ENCODE data around the gene THSD7A.

Gene THSD7A

DNA sequence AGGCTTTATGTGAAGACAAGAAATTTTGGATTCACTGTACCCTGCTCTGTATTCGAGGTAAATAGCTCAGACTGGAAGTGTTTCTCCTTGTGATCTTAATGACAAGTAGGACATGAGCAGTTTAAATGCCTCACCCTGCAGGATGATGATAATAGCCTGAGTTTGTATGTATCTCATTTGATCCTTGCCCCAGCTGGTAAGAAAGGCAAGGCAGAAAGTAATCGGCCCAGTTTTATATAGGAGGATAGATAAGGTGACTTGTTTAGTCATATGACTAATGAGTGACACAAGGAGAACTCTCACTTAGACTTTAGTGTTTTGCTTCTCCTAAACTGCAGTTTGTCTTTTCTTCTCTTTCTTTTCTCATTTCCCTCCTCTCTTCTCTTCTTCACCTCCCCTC lies 485.7 kb downstream of the THSD7A start:
- H3K27ac ChIP-seq (ENCODE audit: low read depth, low read length): no peak overlapping the region
- H4K12ac ChIP-seq (ENCODE audit: low read depth, low read length): no peak overlapping the region
- H3K4me2 ChIP-seq (ENCODE audit: low read length): no peak overlapping the region
- no peak overlapping the region for H2BK120ac ChIP-seq (ENCODE audit: insufficient read depth, low read length, poor library complexity)
- H3K79me2 ChIP-seq (ENCODE audit: control insufficient read depth, insufficient read depth, low read length, poor library complexity): no peaks in the 10 kb centered on the region
- no peak overlapping the region for H3K23ac ChIP-seq (ENCODE audit: low read length)
- no peak overlapping the region for H2AFZ ChIP-seq (ENCODE audit: insufficient read depth, low read length, poor library complexity)
- H3K79me1 ChIP-seq (ENCODE audit: low read length): no peaks in the 10 kb centered on the region
- no peak overlapping the region for H4K91ac ChIP-seq (ENCODE audit: low read depth, low read length)
- no peaks in the 10 kb centered on the region for H3K27me3 ChIP-seq (ENCODE audit: insufficient read depth, low read length)
- DNase-seq: no peak
- WGBS (ENCODE audit: extremely low coverage, insufficient coverage, insufficient read length): no CpG with 5 or more reads among the region's 2 CpGs
- no peak overlapping the region for H2AK5ac ChIP-seq (ENCODE audit: low read length)
- no peak overlapping the region for H3K4ac ChIP-seq (ENCODE audit: low read depth, low read length)
- no peak overlapping the region for H3K14ac ChIP-seq (ENCODE audit: low read length)
- no peak overlapping the region for H4K8ac ChIP-seq (ENCODE audit: low read depth, low read length)
- H3K36me3 ChIP-seq (ENCODE audit: control insufficient read depth in 1 of 2, insufficient read depth in 2 of 2, low read length in 2 of 2): no peaks in the 10 kb centered on the region
- H2BK5ac ChIP-seq (ENCODE audit: low read depth, low read length, poor library complexity): no peak overlapping the region
- no peak overlapping the region for H2BK12ac ChIP-seq (ENCODE audit: low read length)
- no peak overlapping the region for H3K4me3 ChIP-seq (ENCODE audit: low read depth, low read length)
- H3K9ac ChIP-seq (ENCODE audit: low read length): no peak overlapping the region
- H3K9me3 ChIP-seq (ENCODE audit: insufficient read depth, low read depth, low read length): no peaks in the 10 kb centered on the region
- H3K4me1 ChIP-seq (ENCODE audit: control insufficient read depth in 1 of 2, insufficient read depth in 2 of 2, low read length in 2 of 2): no peaks in the 10 kb centered on the region
- no peak overlapping the region for H3K18ac ChIP-seq (ENCODE audit: low read length)

DNA sequence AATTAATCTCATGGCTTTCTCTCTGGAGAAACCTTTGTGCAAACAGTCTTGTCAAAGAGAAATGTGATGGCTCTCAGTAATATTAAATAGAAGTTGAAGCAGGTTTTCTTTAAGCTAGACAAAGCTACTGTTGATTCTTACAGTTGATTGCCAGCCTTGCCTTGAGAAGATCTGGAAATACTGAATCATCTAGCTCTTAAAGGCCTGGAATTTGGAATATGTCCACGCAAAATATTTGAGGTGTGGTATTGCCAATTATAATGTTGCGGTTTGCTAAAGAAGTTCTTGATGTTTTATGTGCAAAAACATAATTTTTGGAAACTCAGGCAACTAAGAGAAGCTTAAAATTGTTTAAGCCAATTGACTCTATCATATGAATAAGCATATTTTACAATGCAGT lies 486.4 kb downstream of the THSD7A start:
- H3K4ac ChIP-seq (ENCODE audit: low read depth, low read length): no peak overlapping the region
- H3K79me2 ChIP-seq (ENCODE audit: control insufficient read depth, insufficient read depth, low read length, poor library complexity): no peaks in the 10 kb centered on the region
- H2BK12ac ChIP-seq (ENCODE audit: low read length): no peak overlapping the region
- no peak overlapping the region for H2BK120ac ChIP-seq (ENCODE audit: insufficient read depth, low read length, poor library complexity)
- H3K23ac ChIP-seq (ENCODE audit: low read length): no peak overlapping the region
- H3K18ac ChIP-seq (ENCODE audit: low read length): no peak overlapping the region
- H3K4me1 ChIP-seq (ENCODE audit: control insufficient read depth in 1 of 2, insufficient read depth in 2 of 2, low read length in 2 of 2): no peaks in the 10 kb centered on the region
- peak overlapping the region; percentile 23 for H3K4me2 ChIP-seq (ENCODE audit: low read length)
- H3K9ac ChIP-seq (ENCODE audit: low read length): no peak overlapping the region
- H3K14ac ChIP-seq (ENCODE audit: low read length): no peak overlapping the region
- WGBS (ENCODE audit: extremely low coverage, insufficient coverage, insufficient read length): no CpG with 5 or more reads among the region's 2 CpGs
- no peak overlapping the region for H2BK5ac ChIP-seq (ENCODE audit: low read depth, low read length, poor library complexity)
- H4K91ac ChIP-seq (ENCODE audit: low read depth, low read length): no peak overlapping the region
- no peak overlapping the region for H2AFZ ChIP-seq (ENCODE audit: insufficient read depth, low read length, poor library complexity)
- no peak overlapping the region for H4K8ac ChIP-seq (ENCODE audit: low read depth, low read length)
- no peaks in the 10 kb centered on the region for H3K79me1 ChIP-seq (ENCODE audit: low read length)
- H3K9me3 ChIP-seq (ENCODE audit: insufficient read depth, low read depth, low read length): no peaks in the 10 kb centered on the region
- H2AK5ac ChIP-seq (ENCODE audit: low read length): no peak overlapping the region
- H3K36me3 ChIP-seq (ENCODE audit: control insufficient read depth in 1 of 2, insufficient read depth in 2 of 2, low read length in 2 of 2): no peaks in the 10 kb centered on the region
- H4K12ac ChIP-seq (ENCODE audit: low read depth, low read length): no peak overlapping the region
- no peak overlapping the region for H3K27ac ChIP-seq (ENCODE audit: low read depth, low read length)
- peak in 1 of 2 donors; percentile 9 for DNase-seq
- H3K27me3 ChIP-seq (ENCODE audit: insufficient read depth, low read length): no peaks in the 10 kb centered on the region
- H3K4me3 ChIP-seq (ENCODE audit: low read depth, low read length): no peak overlapping the region

DNA sequence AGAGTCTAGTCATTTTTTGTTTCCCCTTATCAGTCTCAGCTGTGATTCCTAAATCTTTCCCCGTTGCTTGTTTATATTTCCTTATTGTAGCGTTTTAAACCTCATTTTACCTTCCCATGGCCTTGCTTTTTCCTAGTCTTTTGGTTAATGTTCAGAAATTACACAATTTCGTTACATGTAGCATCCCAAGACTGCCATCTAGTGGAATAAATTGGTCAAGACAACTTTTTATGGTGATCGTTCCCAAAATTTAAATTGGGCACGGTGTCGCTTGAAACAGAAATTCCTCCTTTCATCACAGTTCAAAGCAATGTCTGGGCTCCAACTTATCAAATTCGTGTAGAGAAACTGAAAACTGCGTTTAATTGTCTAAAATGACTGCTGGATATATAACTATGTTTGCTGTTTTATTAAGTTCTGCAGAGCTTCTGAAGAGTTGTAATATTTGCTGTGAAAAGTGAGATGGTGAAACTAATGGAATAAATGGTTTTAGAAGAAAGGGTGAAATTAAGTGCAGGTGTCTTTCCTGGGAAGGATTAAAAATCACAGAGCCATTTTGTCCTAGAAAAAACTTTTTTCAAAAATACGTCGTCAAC lies 488.1 kb downstream of the THSD7A start:
- Histone ChIP-seq H3K4ac (ENCODE audit: low read depth, low read length) (no peak overlapping the region), H3K9me3 (ENCODE audit: insufficient read depth, low read depth, low read length) (no peaks in the 10 kb centered on the region), H3K4me2 (ENCODE audit: low read length) (no peak overlapping the region), H4K91ac (ENCODE audit: low read depth, low read length) (no peak overlapping the region), H2AFZ (ENCODE audit: insufficient read depth, low read length, poor library complexity) (no peak overlapping the region), H3K27me3 (ENCODE audit: insufficient read depth, low read length) (no peaks in the 10 kb centered on the region), H3K79me1 (ENCODE audit: low read length) (no peaks in the 10 kb centered on the region), H2BK12ac (ENCODE audit: low read length) (no peak overlapping the region), H2BK120ac (ENCODE audit: insufficient read depth, low read length, poor library complexity) (no peak overlapping the region), H3K79me2 (ENCODE audit: control insufficient read depth, insufficient read depth, low read length, poor library complexity) (no peaks in the 10 kb centered on the region), H3K4me3 (ENCODE audit: low read depth, low read length) (no peak overlapping the region), H2AK5ac (ENCODE audit: low read length) (no peak overlapping the region), H3K27ac (ENCODE audit: low read depth, low read length) (no peak overlapping the region), H4K8ac (ENCODE audit: low read depth, low read length) (no peak overlapping the region), H4K12ac (ENCODE audit: low read depth, low read length) (no peak overlapping the region), H3K23ac (ENCODE audit: low read length) (no peak overlapping the region), H3K36me3 (ENCODE audit: control insufficient read depth in 1 of 2, insufficient read depth in 2 of 2, low read length in 2 of 2) (no peaks in the 10 kb centered on the region), H3K4me1 (ENCODE audit: control insufficient read depth in 1 of 2, insufficient read depth in 2 of 2, low read length in 2 of 2) (no peaks in the 10 kb centered on the region), H3K14ac (ENCODE audit: low read length) (no peak overlapping the region), H2BK5ac (ENCODE audit: low read depth, low read length, poor library complexity) (no peak overlapping the region), H3K9ac (ENCODE audit: low read length) (no peak overlapping the region), H3K18ac (ENCODE audit: low read length) (no peak overlapping the region)
- WGBS (ENCODE audit: extremely low coverage, insufficient coverage, insufficient read length): no CpG with 5 or more reads among the region's 10 CpGs
- peak in 1 of 2 donors; percentile 87 for DNase-seq

DNA sequence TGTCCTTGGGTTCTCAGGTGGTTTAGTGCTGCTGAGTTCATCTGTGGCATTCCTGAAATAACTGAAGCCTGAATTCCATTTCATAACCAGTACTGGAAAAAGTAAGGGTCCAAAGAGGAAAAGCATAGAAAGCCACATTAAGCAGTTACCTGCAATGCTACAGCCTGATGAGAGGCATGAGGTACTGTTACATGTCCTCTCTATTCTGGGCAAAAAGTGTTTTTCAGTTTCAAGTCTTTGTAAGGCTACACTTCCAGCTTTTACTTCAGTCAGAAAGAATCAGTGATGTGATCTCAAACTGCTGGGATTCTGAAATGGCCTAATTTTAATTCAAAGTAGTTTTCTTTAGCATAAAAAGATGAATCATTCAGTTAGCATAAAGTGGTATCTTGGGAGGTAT lies 488.9 kb downstream of the THSD7A start:
- no peak for DNase-seq
- Histone ChIP-seq H3K79me2 (ENCODE audit: control insufficient read depth, insufficient read depth, low read length, poor library complexity) (no peaks in the 10 kb centered on the region), H3K4me3 (ENCODE audit: low read depth, low read length) (no peak overlapping the region), H2AFZ (ENCODE audit: insufficient read depth, low read length, poor library complexity) (no peak overlapping the region), H3K36me3 (ENCODE audit: control insufficient read depth in 1 of 2, insufficient read depth in 2 of 2, low read length in 2 of 2) (no peaks in the 10 kb centered on the region), H4K12ac (ENCODE audit: low read depth, low read length) (no peak overlapping the region), H2BK5ac (ENCODE audit: low read depth, low read length, poor library complexity) (no peak overlapping the region), H3K18ac (ENCODE audit: low read length) (no peak overlapping the region), H4K8ac (ENCODE audit: low read depth, low read length) (no peak overlapping the region), H3K14ac (ENCODE audit: low read length) (no peak overlapping the region), H3K9me3 (ENCODE audit: insufficient read depth, low read depth, low read length) (no peaks in the 10 kb centered on the region), H3K27me3 (ENCODE audit: insufficient read depth, low read length) (no peaks in the 10 kb centered on the region), H4K91ac (ENCODE audit: low read depth, low read length) (no peak overlapping the region), H3K4me2 (ENCODE audit: low read length) (no peak overlapping the region), H2AK5ac (ENCODE audit: low read length) (no peak overlapping the region), H3K23ac (ENCODE audit: low read length) (no peak overlapping the region), H3K4me1 (ENCODE audit: control insufficient read depth in 1 of 2, insufficient read depth in 2 of 2, low read length in 2 of 2) (no peaks in the 10 kb centered on the region), H2BK120ac (ENCODE audit: insufficient read depth, low read length, poor library complexity) (no peak overlapping the region), H2BK12ac (ENCODE audit: low read length) (no peak overlapping the region), H3K27ac (ENCODE audit: low read depth, low read length) (no peak overlapping the region), H3K9ac (ENCODE audit: low read length) (no peak overlapping the region), H3K4ac (ENCODE audit: low read depth, low read length) (no peak overlapping the region), H3K79me1 (ENCODE audit: low read length) (no peaks in the 10 kb centered on the region)

All from trophoblast cell (in vitro differentiated cells and primary cell).